HG02970 (cell line): ENCODE results near the gene PSMC1.

Experiments
- ATAC-seq: cut with Tn5 transposase; IDR thresholded peaks from one replicate; pipeline ENCODE4 v1.9.1; 2021; ENCODE audit warnings: mild to moderate bottlenecking, moderate library complexity, moderate number of reproducible peaks; ENCODE audit not compliant: unreplicated experiment, low FRiP score

Gene PSMC1

DNA sequence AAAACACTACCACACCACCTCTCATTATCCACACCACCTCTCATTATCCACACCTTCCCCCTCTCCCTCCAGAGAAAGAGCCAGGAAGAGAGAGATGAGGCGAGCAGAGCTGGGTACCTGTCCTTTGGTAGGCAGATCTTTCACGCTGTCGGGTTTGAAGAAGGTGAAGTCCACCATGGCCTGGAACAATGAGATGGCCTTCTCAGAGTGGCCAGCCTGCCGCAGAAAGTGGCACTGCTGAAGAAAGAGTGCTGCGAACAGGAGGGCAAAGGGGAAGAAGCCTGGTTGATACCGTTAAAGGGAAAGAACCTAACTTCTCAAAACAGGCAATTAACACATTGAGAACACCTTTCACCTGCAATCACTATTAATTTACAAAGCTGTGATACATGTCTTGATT is 44.8 kb downstream of the PSMC1 start:
- no peak for ATAC-seq

DNA sequence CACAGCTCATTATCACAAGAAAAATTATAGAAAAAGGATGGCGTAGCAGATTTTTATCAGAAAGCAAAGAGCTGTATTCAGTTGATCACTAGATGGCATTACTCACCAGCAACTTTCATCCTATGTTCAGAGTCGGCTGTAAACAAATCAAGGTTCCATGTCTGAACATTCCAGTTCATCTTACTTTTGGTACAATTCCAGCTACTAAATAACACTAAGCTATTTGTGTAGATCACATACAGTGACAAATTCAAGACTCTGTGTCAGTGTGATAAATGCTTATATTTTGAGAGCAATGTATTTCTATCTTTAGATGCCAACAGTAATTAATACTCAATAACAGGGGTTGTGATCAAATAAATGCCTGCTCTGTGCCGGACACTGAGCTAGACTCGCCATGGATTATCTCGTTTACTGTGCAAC is 45.3 kb downstream of the PSMC1 start:
- ATAC-seq, result no peak

DNA sequence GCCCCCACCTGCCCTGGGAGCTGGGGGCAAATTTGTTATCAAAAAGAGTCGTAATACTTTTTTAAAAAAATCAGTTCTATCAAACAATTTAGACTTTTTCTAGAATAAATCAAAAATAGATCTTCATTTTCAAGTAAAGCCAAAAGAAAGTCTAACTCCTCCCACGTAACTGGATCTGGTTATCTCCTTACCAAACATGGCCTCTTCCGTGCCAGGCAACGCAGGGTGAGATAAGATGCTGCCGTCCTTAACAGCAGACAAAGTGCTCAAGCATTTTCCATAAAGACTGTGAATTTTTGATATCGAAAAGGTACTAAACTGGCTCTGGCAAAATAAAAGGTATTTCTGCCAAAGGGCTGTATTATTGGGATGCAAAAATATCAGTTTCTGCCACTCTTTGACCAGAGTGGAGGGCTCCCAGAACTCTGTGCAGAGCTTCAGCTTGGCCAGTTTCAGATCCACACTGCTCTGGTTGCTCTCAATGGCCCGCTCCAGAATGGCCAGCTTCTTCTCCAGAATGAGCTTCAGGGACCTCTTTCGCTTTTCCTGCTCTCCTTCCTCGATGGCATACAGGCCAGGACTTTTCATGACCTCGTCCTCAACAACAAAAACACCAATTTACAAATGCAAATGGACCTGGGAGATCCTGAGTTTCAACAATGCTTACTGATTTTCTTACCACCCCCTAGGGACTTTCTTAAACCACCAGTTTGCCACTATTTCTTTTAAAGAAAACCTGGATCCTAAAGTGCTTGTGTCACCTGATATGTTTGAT is 46.4 kb downstream of the PSMC1 start:
- ATAC-seq, result no peak

DNA sequence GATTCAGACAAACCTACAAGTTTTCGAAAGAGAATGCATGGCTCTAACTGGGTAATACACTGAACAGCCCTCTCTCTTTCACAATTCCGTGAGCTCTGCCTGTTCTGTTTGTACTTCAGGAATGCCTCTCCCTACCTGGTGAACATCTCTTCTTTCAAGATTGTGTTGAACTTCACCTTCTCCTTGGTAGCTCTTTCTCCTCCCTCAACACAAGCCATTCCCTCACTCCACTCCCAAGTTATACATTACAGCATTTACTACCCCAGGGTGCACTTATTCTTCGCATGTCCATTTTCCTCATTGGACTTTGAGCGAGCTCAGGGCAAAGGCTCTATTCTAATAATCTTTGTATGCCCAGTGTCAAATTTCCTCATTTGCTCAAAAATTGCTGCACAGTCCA is 47.1 kb downstream of the PSMC1 start:
- no peak for ATAC-seq

- ATAC-seq, result no peak
Observed at GRCh38 chr14:90304502-90304901, 48.1 kb downstream of the PSMC1 start.

GRCh38 chr14:90305176-90305601 is 48.8 kb downstream of the PSMC1 start:
- no peak for ATAC-seq

GRCh38 chr14:90308561-90308960 is 52.2 kb downstream of the PSMC1 start:
- no peak for ATAC-seq

DNA sequence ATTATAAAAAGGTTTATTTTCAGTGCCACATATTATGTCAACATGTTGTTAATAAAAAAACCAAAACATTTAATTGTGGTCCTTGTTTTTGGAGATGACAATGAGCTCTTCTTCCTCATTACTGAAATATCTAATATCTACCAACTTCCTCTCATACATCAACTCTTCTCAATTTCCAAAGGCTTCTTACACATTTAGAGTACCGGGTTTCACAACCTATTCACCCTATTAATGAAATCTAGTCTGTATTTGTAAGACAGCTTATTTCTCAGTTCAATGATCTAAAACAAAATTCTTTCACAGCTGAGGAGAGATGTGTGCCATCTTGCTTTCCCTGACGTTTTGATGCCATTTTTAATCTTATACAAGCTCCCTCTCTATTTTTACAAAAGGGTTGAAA is 60.9 kb downstream of the PSMC1 start:
- ATAC-seq, result no peak

DNA sequence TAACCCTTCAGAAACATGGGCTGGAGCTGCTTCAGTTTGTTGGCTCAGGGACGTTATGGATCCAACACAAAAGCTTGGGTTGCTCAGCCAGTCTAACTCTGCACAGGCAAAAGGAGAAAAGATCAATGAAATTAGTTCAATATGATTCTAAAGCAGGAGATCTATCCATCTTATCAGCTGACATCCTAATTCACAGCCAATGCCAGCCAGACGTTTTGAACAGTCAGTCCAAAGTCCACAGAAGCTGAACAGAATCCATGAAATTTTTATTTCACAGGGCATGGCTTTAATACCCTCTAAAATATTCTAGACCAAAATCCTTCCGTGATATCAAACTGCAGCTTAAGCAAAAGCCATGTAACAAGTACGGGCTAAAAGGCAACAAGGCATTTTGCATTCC is 61.7 kb downstream of the PSMC1 start:
- no peak for ATAC-seq

GRCh38 chr14:90319173-90319572 is 62.8 kb downstream of the PSMC1 start:
- ATAC-seq, result no peak

GRCh38 chr14:90319634-90320541 is 63.5 kb downstream of the PSMC1 start:
- ATAC-seq, result no peak

- no peak for ATAC-seq
Observed at GRCh38 chr14:90321891-90322290, 65.5 kb downstream of the PSMC1 start.
